A549 (cell line): ENCODE measurements around the gene TMEM247.

Experiments
- EHMT2 ChIP-seq: fragments of 200-600 bp; sonication (generic); IDR thresholded peaks from 2 replicates; pipeline ENCODE4 v1.6.1; 2016; ENCODE audit warnings: antibody characterized with exemption, low read depth, mild to moderate bottlenecking, moderate library complexity
- KDM1A ChIP-seq: fragments of 200-600 bp; sonication (generic); IDR thresholded peaks from 2 replicates; pipeline ENCODE4 v1.6.1; 2016; ENCODE audit warnings: low read depth, mild to moderate bottlenecking
- TF ChIP-seq, protein P1 (sequence below): fragments of >200 bp; sonication (Bioruptor Twin); formaldehyde crosslinking; IDR thresholded peaks from 3 replicates; pipeline ENCODE4 v1.5.1; 2016
- TF ChIP-seq, protein P2 (sequence below): fragments of 150-350 bp; IDR thresholded peaks from 2 replicates; pipeline ENCODE4 v1.6.1; 2014; ENCODE audit warnings: low read depth, mild to moderate bottlenecking, low read length

DNA sequence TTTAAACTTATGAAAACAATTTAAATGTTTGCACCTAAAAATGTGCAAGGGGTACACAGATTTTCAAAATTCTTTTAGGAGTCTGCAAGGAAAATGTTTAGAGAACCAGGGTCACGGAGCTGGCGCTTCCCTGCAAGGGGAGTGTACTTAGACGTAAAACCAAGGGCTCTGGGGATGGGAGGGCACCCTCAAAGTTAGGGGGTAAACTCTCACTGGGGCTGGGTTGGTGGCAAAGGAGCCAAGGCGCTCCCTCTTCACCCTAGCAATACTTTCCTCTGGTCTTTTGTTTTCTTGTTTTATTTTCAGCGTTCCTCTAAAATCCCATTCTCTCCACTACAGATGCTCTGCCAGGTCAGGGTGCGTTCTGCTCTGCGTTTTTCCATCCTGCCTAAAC, 20.0 kb downstream of the TMEM247 start:
- no peak for TF ChIP-seq KDM1A
- TF ChIP-seq, protein P1, sequence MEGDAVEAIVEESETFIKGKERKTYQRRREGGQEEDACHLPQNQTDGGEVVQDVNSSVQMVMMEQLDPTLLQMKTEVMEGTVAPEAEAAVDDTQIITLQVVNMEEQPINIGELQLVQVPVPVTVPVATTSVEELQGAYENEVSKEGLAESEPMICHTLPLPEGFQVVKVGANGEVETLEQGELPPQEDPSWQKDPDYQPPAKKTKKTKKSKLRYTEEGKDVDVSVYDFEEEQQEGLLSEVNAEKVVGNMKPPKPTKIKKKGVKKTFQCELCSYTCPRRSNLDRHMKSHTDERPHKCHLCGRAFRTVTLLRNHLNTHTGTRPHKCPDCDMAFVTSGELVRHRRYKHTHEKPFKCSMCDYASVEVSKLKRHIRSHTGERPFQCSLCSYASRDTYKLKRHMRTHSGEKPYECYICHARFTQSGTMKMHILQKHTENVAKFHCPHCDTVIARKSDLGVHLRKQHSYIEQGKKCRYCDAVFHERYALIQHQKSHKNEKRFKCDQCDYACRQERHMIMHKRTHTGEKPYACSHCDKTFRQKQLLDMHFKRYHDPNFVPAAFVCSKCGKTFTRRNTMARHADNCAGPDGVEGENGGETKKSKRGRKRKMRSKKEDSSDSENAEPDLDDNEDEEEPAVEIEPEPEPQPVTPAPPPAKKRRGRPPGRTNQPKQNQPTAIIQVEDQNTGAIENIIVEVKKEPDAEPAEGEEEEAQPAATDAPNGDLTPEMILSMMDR, result no peak
- no peak for TF ChIP-seq EHMT2
- TF ChIP-seq, protein P2, sequence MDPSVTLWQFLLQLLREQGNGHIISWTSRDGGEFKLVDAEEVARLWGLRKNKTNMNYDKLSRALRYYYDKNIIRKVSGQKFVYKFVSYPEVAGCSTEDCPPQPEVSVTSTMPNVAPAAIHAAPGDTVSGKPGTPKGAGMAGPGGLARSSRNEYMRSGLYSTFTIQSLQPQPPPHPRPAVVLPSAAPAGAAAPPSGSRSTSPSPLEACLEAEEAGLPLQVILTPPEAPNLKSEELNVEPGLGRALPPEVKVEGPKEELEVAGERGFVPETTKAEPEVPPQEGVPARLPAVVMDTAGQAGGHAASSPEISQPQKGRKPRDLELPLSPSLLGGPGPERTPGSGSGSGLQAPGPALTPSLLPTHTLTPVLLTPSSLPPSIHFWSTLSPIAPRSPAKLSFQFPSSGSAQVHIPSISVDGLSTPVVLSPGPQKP, result no peak
